H9 (cell line): ENCODE results near the gene MLIP. TPM values are rescaled to one million over a fixed set of nuclear protein-coding genes. Genes with fewer than 3 reads are reported as not detected.

ENCODE experiments used
- DNase-seq: peaks from one replicate; pipeline ENCODE4 v3.0.0-alpha.2; 2017
- H2AFZ ChIP-seq: one replicate; pipeline ENCODE4 v1.6.1; 2013; ENCODE audit warnings: mild to moderate bottlenecking, low read length, control low read depth, moderate library complexity
- H2AK5ac ChIP-seq: 2 replicates; pipeline ENCODE4 v1.6.1; 2013; ENCODE audit warnings: low read length, control low read depth, mixed read lengths; ENCODE audit not compliant: insufficient read length
- H2BK120ac ChIP-seq: one replicate; pipeline ENCODE4 v1.6.1; 2013; ENCODE audit warnings: low read depth, mild to moderate bottlenecking, low read length, control low read depth, inconsistent platforms; ENCODE audit not compliant: poor library complexity, severe bottlenecking
- H2BK12ac ChIP-seq: 2 replicates; pipeline ENCODE4 v1.6.1; 2013; ENCODE audit warnings: low read length, control low read depth, mixed read lengths, low read depth; ENCODE audit not compliant: insufficient read length
- H2BK15ac ChIP-seq: 2 replicates; pipeline ENCODE4 v1.6.1; 2013; ENCODE audit warnings: low read depth, low read length, control low read depth
- H2BK20ac ChIP-seq: one replicate; pipeline ENCODE4 v1.6.1; 2013; ENCODE audit warnings: low read depth, mild to moderate bottlenecking, low read length, control low read depth, inconsistent platforms; ENCODE audit not compliant: poor library complexity, severe bottlenecking
- H2BK5ac ChIP-seq: 2 replicates; pipeline ENCODE4 v1.6.1; 2013; ENCODE audit warnings: low read length, control low read depth, mixed read lengths; ENCODE audit not compliant: insufficient read length
- H3K14ac ChIP-seq: 2 replicates; pipeline ENCODE4 v1.6.1; 2013; ENCODE audit warnings: low read length, control low read depth; ENCODE audit not compliant: insufficient read depth
- H3K18ac ChIP-seq: 2 replicates; pipeline ENCODE4 v1.6.1; 2013; ENCODE audit warnings: low read depth, mild to moderate bottlenecking, mixed read lengths, low read length, control low read depth; ENCODE audit not compliant: insufficient read length
- H3K23ac ChIP-seq: 2 replicates; pipeline ENCODE4 v1.6.1; 2013; ENCODE audit warnings: low read length, control low read depth, mixed read lengths, low read depth; ENCODE audit not compliant: insufficient read length
- H3K23me2 ChIP-seq: 2 replicates; pipeline ENCODE4 v1.6.1; 2013; ENCODE audit warnings: low read depth, mild to moderate bottlenecking, mixed read lengths, low read length, control low read depth; ENCODE audit not compliant: insufficient read length, poor library complexity, severe bottlenecking
- H3K27ac ChIP-seq: 2 replicates; pipeline ENCODE4 v1.5.1; 2013; ENCODE audit warnings: low read length, control low read depth, mixed read lengths, low read depth; ENCODE audit not compliant: insufficient read length
- H3K27me3 ChIP-seq: 2 replicates; pipeline ENCODE4 v1.6.1; 2013; ENCODE audit warnings: low read length, control low read depth, inconsistent platforms; ENCODE audit not compliant: insufficient read depth
- H3K4ac ChIP-seq: 2 replicates; pipeline ENCODE4 v1.6.1; 2013; ENCODE audit warnings: low read depth, mild to moderate bottlenecking, control low read depth, inconsistent platforms, low read length, moderate library complexity
- H3K4me1 ChIP-seq: 2 replicates; pipeline ENCODE4 v1.6.1; 2013; ENCODE audit warnings: low read length, control low read depth, inconsistent platforms; ENCODE audit not compliant: insufficient read depth
- H3K4me2 ChIP-seq: 2 replicates; pipeline ENCODE4 v1.6.1; 2013; ENCODE audit warnings: low read length, control low read depth, mixed read lengths; ENCODE audit not compliant: insufficient read length, insufficient read depth
- H3K56ac ChIP-seq: 2 replicates; pipeline ENCODE4 v1.6.1; 2013; ENCODE audit warnings: low read depth, mild to moderate bottlenecking, mixed read lengths, low read length, control low read depth; ENCODE audit not compliant: insufficient read length
- H3K79me1 ChIP-seq: 2 replicates; pipeline ENCODE4 v1.6.1; 2013; ENCODE audit warnings: low read depth, mild to moderate bottlenecking, moderate library complexity, low read length, control low read depth, inconsistent platforms; ENCODE audit not compliant: insufficient read depth, poor library complexity, severe bottlenecking
- H3K79me2 ChIP-seq: 2 replicates; pipeline ENCODE4 v1.6.1; 2013; ENCODE audit warnings: low read length, control low read depth, inconsistent platforms; ENCODE audit not compliant: insufficient read depth
- H3K9ac ChIP-seq: 2 replicates; pipeline ENCODE4 v1.6.1; 2013; ENCODE audit warnings: low read length, control low read depth, mixed read lengths; ENCODE audit not compliant: insufficient read length; ENCODE audit errors: extremely low read depth
- H3K9me3 ChIP-seq: one replicate; pipeline ENCODE4 v1.6.1; 2013; ENCODE audit warnings: low read depth, low read length, inconsistent platforms; ENCODE audit not compliant: control insufficient read depth
- H3T11ph ChIP-seq: one replicate; pipeline ENCODE4 v1.6.1; 2013; ENCODE audit warnings: mild to moderate bottlenecking, low read length, control low read depth, inconsistent platforms
- H4K20me1 ChIP-seq: one replicate; pipeline ENCODE4 v1.6.1; 2013; ENCODE audit not compliant: control insufficient read depth, insufficient read length, insufficient read depth
- H4K5ac ChIP-seq: 2 replicates; pipeline ENCODE4 v1.6.1; 2013; ENCODE audit warnings: low read depth, mild to moderate bottlenecking, mixed read lengths, low read length, control low read depth; ENCODE audit not compliant: insufficient read length
- H4K8ac ChIP-seq: replicated peaks from 2 replicates; pipeline ENCODE4 v1.6.1; 2013; ENCODE audit warnings: low read length, control low read depth, mixed read lengths, low read depth; ENCODE audit not compliant: insufficient read length
- H4K91ac ChIP-seq: 2 replicates; pipeline ENCODE4 v1.6.1; 2013; ENCODE audit warnings: low read depth, mild to moderate bottlenecking, moderate library complexity, mixed read lengths, low read length, control low read depth; ENCODE audit not compliant: insufficient read length
- H3K27ac Mint-ChIP-seq, 3 experiments: 2 replicates in 2 of 3; 3 replicates in 1 of 3; pipeline ENCODE4 v1.8.0; 2020 to 2021; ENCODE audit warnings: mixed read lengths in 3 of 3, mild to moderate bottlenecking in 1 of 3, moderate library complexity in 1 of 3
- H3K27me3 Mint-ChIP-seq: 2 replicates; pipeline ENCODE4 v1.8.0; 2021; ENCODE audit warnings: low read depth, mild to moderate bottlenecking, moderate library complexity, mixed read lengths
- H3K36me3 Mint-ChIP-seq, 3 experiments: 2 replicates in 2 of 3; 3 replicates in 1 of 3; pipeline ENCODE4 v1.8.0; 2020 to 2021; ENCODE audit warnings: low read depth in 3 of 3, mixed read lengths in 3 of 3; ENCODE audit not compliant: insufficient read depth in 1 of 3
- H3K4me1 Mint-ChIP-seq, 2 experiments: 2 replicates each; pipeline ENCODE4 v1.8.0; 2020; ENCODE audit warnings: mixed read lengths in 2 of 2
- H3K4me3 Mint-ChIP-seq, 2 experiments: 2 replicates in 1 of 2; 3 replicates in 1 of 2; pipeline ENCODE4 v1.8.0; 2020 to 2021; ENCODE audit warnings: mild to moderate bottlenecking in 2 of 2, mixed read lengths in 2 of 2, moderate library complexity in 1 of 2
- H3K9me3 Mint-ChIP-seq, 2 experiments: 2 replicates in 1 of 2; 3 replicates in 1 of 2; pipeline ENCODE4 v1.8.0; 2020; ENCODE audit warnings: mild to moderate bottlenecking in 2 of 2, mixed read lengths in 2 of 2, moderate library complexity in 1 of 2
- WGBS: extraction: QIAGEN DNeasy Blood & Tissue Kit; methylation state at CpG from one replicate; pipeline ENCODE4 v1.1.7; 2013; ENCODE audit warnings: missing lambda C conversion rate, low lambda C conversion rate, mixed read lengths; ENCODE audit not compliant: insufficient read length; ENCODE audit errors: extremely low coverage; 5-methylcytosine and 5-hydroxymethylcytosine counted together
- total RNA-seq: library from RNA; stranded (reverse); gene quantifications from 2 replicates; pipeline ENCODE4 v1.2.1, GENCODE V29; 2021
- TF ChIP-seq, protein P1 (sequence below): fragments of 200-600 bp; sonication (generic); conservative IDR thresholded peaks from 3 replicates; pipeline ENCODE4 v1.8.0; 2021; ENCODE audit warnings: antibody characterized with exemption, mild to moderate bottlenecking

MLIP gene
- total RNA-seq, 1 experiment from 2014 or later, result not detected

GRCh38 chr6:54308289-54308985 lies 197.2 kb downstream of the MLIP start, which contains the start of gene TINAG:
Gene TINAG, plus strand, starts transcription at chr6:54308441. Its CDS starts 110 bp downstream, at chr6:54308551.
- no peaks in the 10 kb centered on the region for H4K20me1 ChIP-seq
- no peak within 1 kb of the TSS for H2AK5ac ChIP-seq
- H3K9me3 Mint-ChIP-seq, result no peaks in the 10 kb centered on the region
- H2AFZ ChIP-seq, result no peak within 1 kb of the TSS
- H3K56ac ChIP-seq, result no peak within 1 kb of the TSS
- H2BK20ac ChIP-seq, result no peak within 1 kb of the TSS
- no peaks in the 10 kb centered on the region for H3K4me1 ChIP-seq
- no peak within 1 kb of the TSS for H3K4ac ChIP-seq
- DNase-seq, result no peak
- H2BK5ac ChIP-seq, result no peak within 1 kb of the TSS
- no peak within 1 kb of the TSS for H2BK120ac ChIP-seq
- no peak within 1 kb of the TSS for H3K27ac Mint-ChIP-seq
- no peak within 1 kb of the TSS for H3K4me2 ChIP-seq
- H2BK12ac ChIP-seq, result no peak within 1 kb of the TSS
- H3K4me3 Mint-ChIP-seq, result no peak within 1 kb of the TSS
- no peaks in the 10 kb centered on the region for H3K9me3 ChIP-seq
- no peak within 1 kb of the TSS for H3K23ac ChIP-seq
- H3K36me3 Mint-ChIP-seq, result no peaks in the 10 kb centered on the region
- H3K27me3 Mint-ChIP-seq, result no peaks in the 10 kb centered on the region
- no CpG with 5 or more reads among the region's 10 CpGs for WGBS
- H3K27ac ChIP-seq, result no peak within 1 kb of the TSS
- no peak within 1 kb of the TSS for H4K8ac ChIP-seq
- H4K5ac ChIP-seq, result no peak within 1 kb of the TSS
- no peaks in the 10 kb centered on the region for H3K79me2 ChIP-seq
- no peaks in the 10 kb centered on the region for H3K4me1 Mint-ChIP-seq
- H3K18ac ChIP-seq, result no peak within 1 kb of the TSS
- no peaks in the 10 kb centered on the region for H3K79me1 ChIP-seq
- H3T11ph ChIP-seq, result no peak within 1 kb of the TSS
- H3K9ac ChIP-seq, result no peak within 1 kb of the TSS
- no peaks in the 10 kb centered on the region for H3K27me3 ChIP-seq
- H4K91ac ChIP-seq, result no peak within 1 kb of the TSS
- TF ChIP-seq, protein P1, sequence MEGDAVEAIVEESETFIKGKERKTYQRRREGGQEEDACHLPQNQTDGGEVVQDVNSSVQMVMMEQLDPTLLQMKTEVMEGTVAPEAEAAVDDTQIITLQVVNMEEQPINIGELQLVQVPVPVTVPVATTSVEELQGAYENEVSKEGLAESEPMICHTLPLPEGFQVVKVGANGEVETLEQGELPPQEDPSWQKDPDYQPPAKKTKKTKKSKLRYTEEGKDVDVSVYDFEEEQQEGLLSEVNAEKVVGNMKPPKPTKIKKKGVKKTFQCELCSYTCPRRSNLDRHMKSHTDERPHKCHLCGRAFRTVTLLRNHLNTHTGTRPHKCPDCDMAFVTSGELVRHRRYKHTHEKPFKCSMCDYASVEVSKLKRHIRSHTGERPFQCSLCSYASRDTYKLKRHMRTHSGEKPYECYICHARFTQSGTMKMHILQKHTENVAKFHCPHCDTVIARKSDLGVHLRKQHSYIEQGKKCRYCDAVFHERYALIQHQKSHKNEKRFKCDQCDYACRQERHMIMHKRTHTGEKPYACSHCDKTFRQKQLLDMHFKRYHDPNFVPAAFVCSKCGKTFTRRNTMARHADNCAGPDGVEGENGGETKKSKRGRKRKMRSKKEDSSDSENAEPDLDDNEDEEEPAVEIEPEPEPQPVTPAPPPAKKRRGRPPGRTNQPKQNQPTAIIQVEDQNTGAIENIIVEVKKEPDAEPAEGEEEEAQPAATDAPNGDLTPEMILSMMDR, result no peak
- no peak within 1 kb of the TSS for H2BK15ac ChIP-seq
- no peaks in the 10 kb centered on the region for H3K23me2 ChIP-seq
- no peak within 1 kb of the TSS for H3K14ac ChIP-seq
